ENCODE results near the gene SRRM3. TPM values are rescaled to one million over a fixed set of nuclear protein-coding genes. Genes with fewer than 3 reads are reported as not detected.
A peak's percentile ranks its signal among the peaks of the same experiment; 100 is the strongest.

Gene SRRM3
- total RNA-seq, 1 experiment from 2014 or later, result 1.7 TPM

GRCh38 chr7:76328389-76328788 lies 126.7 kb downstream of the SRRM3 start:
- no peaks in the 10 kb centered on the region for H3K27me3 ChIP-seq (replicated peaks; ENCODE audit: control insufficient read depth, insufficient read depth, low read length)
- H3K4me1 ChIP-seq, result no peaks in the 10 kb centered on the region
- ChIA-PET CTCF (interaction anchor here (0.5 kb wide), 1 partner anchor 466 kb away, joined by 3 read pairs; no protein-coding TSS in a partner anchor), POLR2A (no interaction called here)
- TF ChIP-seq CTCF (IDR thresholded peaks at IDR 0.05; ENCODE audit: insufficient read depth in 1 of 2, low read depth in 1 of 2, low read length in 1 of 2, severe bottlenecking in 1 of 2, unreplicated experiment in 1 of 2), result no peak
- Mint-ChIP-seq H3K4me3 (ENCODE audit: unreplicated experiment) (no peak overlapping the region), H3K4me1 (ENCODE audit: low read depth, unreplicated experiment) (peaks cover 9% of the 10 kb centered on the region), H3K36me3 (ENCODE audit: insufficient read depth, unreplicated experiment) (peaks cover 93% of the 10 kb centered on the region), H3K9me3 (ENCODE audit: unreplicated experiment) (no peaks in the 10 kb centered on the region), H3K27ac (ENCODE audit: unreplicated experiment) (no peak overlapping the region), H3K27me3 (ENCODE audit: insufficient read depth, unreplicated experiment) (no peaks in the 10 kb centered on the region)
- no peak for DNase-seq
- no peak overlapping the region for H3K4me3 ChIP-seq (ENCODE audit: low read depth, low read length)
- intact Hi-C loops (cut with micrococcal nuclease; ENCODE audit: unreplicated experiment), result no loop called here
- no TSS peak for BruUV-seq (replicated peaks)
- H3K36me3 ChIP-seq (ENCODE audit: control insufficient read depth, insufficient read depth, low read length), result peaks cover 4% of the 10 kb centered on the region
- H3K9me3 ChIP-seq, result no peaks in the 10 kb centered on the region

- no peak for DNase-seq
- ChIA-PET POLR2A (no interaction called here), CTCF (interaction anchor here (1.0 kb wide), 1 partner anchor 29 kb away, joined by 3 read pairs; the partner anchor contains the start of gene YWHAG)
- no peak overlapping the region for H3K4me3 ChIP-seq (ENCODE audit: low read depth, low read length)
- H3K4me1 ChIP-seq, result no peaks in the 10 kb centered on the region
- Mint-ChIP-seq H3K27me3 (ENCODE audit: insufficient read depth, unreplicated experiment) (no peaks in the 10 kb centered on the region), H3K36me3 (ENCODE audit: insufficient read depth, unreplicated experiment) (peaks cover 88% of the 10 kb centered on the region), H3K9me3 (ENCODE audit: unreplicated experiment) (no peaks in the 10 kb centered on the region), H3K4me3 (ENCODE audit: unreplicated experiment) (no peak overlapping the region), H3K27ac (ENCODE audit: unreplicated experiment) (peak overlapping the region; percentile 22), H3K4me1 (ENCODE audit: low read depth, unreplicated experiment) (peaks cover 14% of the 10 kb centered on the region)
- intact Hi-C loops (cut with micrococcal nuclease; ENCODE audit: unreplicated experiment), result no loop called here
- no peaks in the 10 kb centered on the region for H3K27me3 ChIP-seq (replicated peaks; ENCODE audit: control insufficient read depth, insufficient read depth, low read length)
- peaks cover 4% of the 10 kb centered on the region for H3K36me3 ChIP-seq (ENCODE audit: control insufficient read depth, insufficient read depth, low read length)
- no peak for TF ChIP-seq CTCF (IDR thresholded peaks at IDR 0.05; ENCODE audit: insufficient read depth in 1 of 2, low read depth in 1 of 2, low read length in 1 of 2, severe bottlenecking in 1 of 2, unreplicated experiment in 1 of 2)
- H3K9me3 ChIP-seq, result no peaks in the 10 kb centered on the region
- BruUV-seq (replicated peaks), result no TSS peak
Observed at GRCh38 chr7:76329479-76329878, 127.8 kb downstream of the SRRM3 start.

GRCh38 chr7:76330261-76330660 lies 128.6 kb downstream of the SRRM3 start:
- intact Hi-C loops (cut with micrococcal nuclease; ENCODE audit: unreplicated experiment), result no loop called here
- BruUV-seq (replicated peaks), result no TSS peak
- no peak overlapping the region for H3K4me3 Mint-ChIP-seq (ENCODE audit: unreplicated experiment)

More at GRCh38 chr7:76330261-76330660, 128.6 kb downstream of the SRRM3 start:
- Mint-ChIP-seq H3K27ac (ENCODE audit: unreplicated experiment) (peak overlapping the region; percentile 22), H3K9me3 (ENCODE audit: unreplicated experiment) (no peaks in the 10 kb centered on the region), H3K36me3 (ENCODE audit: insufficient read depth, unreplicated experiment) (peaks cover 84% of the 10 kb centered on the region), H3K4me1 (ENCODE audit: low read depth, unreplicated experiment) (peaks cover 14% of the 10 kb centered on the region), H3K27me3 (ENCODE audit: insufficient read depth, unreplicated experiment) (no peaks in the 10 kb centered on the region)
- CTCF ChIA-PET, result interaction anchor here (0.5 to 1.0 kb wide), 2 partner anchors 24 to 28 kb away, joined by 3 read pairs; partner anchors contain the start of gene YWHAG
- no peak for TF ChIP-seq CTCF (IDR thresholded peaks at IDR 0.05; ENCODE audit: insufficient read depth in 1 of 2, low read depth in 1 of 2, low read length in 1 of 2, severe bottlenecking in 1 of 2, unreplicated experiment in 1 of 2)
- H3K4me3 ChIP-seq (ENCODE audit: low read depth, low read length), result no peak overlapping the region
- no peaks in the 10 kb centered on the region for H3K27me3 ChIP-seq (replicated peaks; ENCODE audit: control insufficient read depth, insufficient read depth, low read length)
- POLR2A ChIA-PET, result no interaction called here
- no peaks in the 10 kb centered on the region for H3K4me1 ChIP-seq
- H3K36me3 ChIP-seq (ENCODE audit: control insufficient read depth, insufficient read depth, low read length), result peaks cover 4% of the 10 kb centered on the region; the same call in 1 of the 2 replicates
- no peaks in the 10 kb centered on the region for H3K9me3 ChIP-seq
- DNase-seq, result no peak

Data from Caco-2 (cell line).